ENCODE data around the gene SIGLEC7. TPM values are rescaled to one million over a fixed set of nuclear protein-coding genes. Genes with fewer than 3 reads are reported as not detected.

The SIGLEC7 gene
- total and polyA plus RNA-seq, 8 donors, result 0.12 to 3.0 (median 0.23) TPM

- Histone ChIP-seq H3K4me1 (no peaks in the 10 kb centered on the region), H3K27me3 (no peaks in the 10 kb centered on the region), H3K4me3 (no peak overlapping the region), H3K9me3 (no peaks in the 10 kb centered on the region), H3K36me3 (no peaks in the 10 kb centered on the region), H3K27ac (no peak overlapping the region)
- 85 to 87% methylated on average over 4 of the region's 4 CpGs for WGBS, 2 donors
- no peak for DNase-seq
- intact Hi-C loops (cut with DNase I), result no loop called here
- TF ChIP-seq CTCF (IDR thresholded peaks at IDR 0.05), result no peak
- no peak for ATAC-seq
- FAIRE-seq, result no peak
Measured at GRCh38 chr19:51161867-51162496, 19.9 kb downstream of the SIGLEC7 start.

- Histone ChIP-seq H3K9me3 (no peaks in the 10 kb centered on the region), H3K4me3 (no peak overlapping the region), H3K27me3 (no peaks in the 10 kb centered on the region), H3K4me1 (no peaks in the 10 kb centered on the region), H3K27ac (no peak overlapping the region), H3K36me3 (no peaks in the 10 kb centered on the region)
- TF ChIP-seq CTCF (IDR thresholded peaks at IDR 0.05), result no peak
- no peak for FAIRE-seq
- no peak for ATAC-seq
- 37 to 42% methylated on average over 3 of the region's 3 CpGs for WGBS, 2 donors
- intact Hi-C loops (cut with DNase I), result no loop called here
- DNase-seq, result no peak
Measured at GRCh38 chr19:51163257-51163656, 21.2 kb downstream of the SIGLEC7 start.

- no peak for TF ChIP-seq CTCF (IDR thresholded peaks at IDR 0.05)
- Histone ChIP-seq H3K4me1 (no peaks in the 10 kb centered on the region), H3K36me3 (no peaks in the 10 kb centered on the region), H3K27ac (no peak overlapping the region), H3K4me3 (no peak overlapping the region), H3K9me3 (no peaks in the 10 kb centered on the region), H3K27me3 (no peaks in the 10 kb centered on the region)
- intact Hi-C loops (cut with DNase I), result no loop called here
- FAIRE-seq, result no peak
- ATAC-seq, result no peak
- WGBS, 2 donors, result 64 to 78% methylated on average over 3 of the region's 3 CpGs
- DNase-seq, result no peak
Measured at GRCh38 chr19:51164215-51164614, 22.1 kb downstream of the SIGLEC7 start.

GRCh38 chr19:51166846-51167490, 24.9 kb downstream of the SIGLEC7 start:
- DNase-seq (peak in 1 of 6 donors; percentile 33), FAIRE-seq (no peak), ATAC-seq (peak in 3 of 4 donors; percentile 21 to 83 (median 62))
- Histone ChIP-seq H3K9me3 (no peaks in the 10 kb centered on the region), H3K4me3 (no peak overlapping the region), H3K36me3 (no peaks in the 10 kb centered on the region), H3K27me3 (no peaks in the 10 kb centered on the region), H3K4me1 (no peaks in the 10 kb centered on the region), H3K27ac (no peak overlapping the region)
- 30 to 44% methylated on average over 9 of the region's 9 CpGs for WGBS, 2 donors
- no peak for TF ChIP-seq CTCF (IDR thresholded peaks at IDR 0.05)
- intact Hi-C loops (cut with DNase I), result no loop called here
